Measurements from ENCODE around the gene KCTD11.

GRCh38 chr17:7403727-7403976 is 51.7 kb downstream of the KCTD11 start:
- TF ChIP-seq CTCF (IDR thresholded peaks at IDR 0.05) (no peak), POLR2AphosphoS5 (IDR thresholded peaks at IDR 0.05) (no peak)
